GM18508 (cell line): ENCODE data around the gene RAP1A.
"Not testable (repeated sequence)": the region's sequence is repeated elsewhere in the genome, so short reads cannot be mapped to it uniquely, and the experiment has no call there.

ENCODE experiments used
- ATAC-seq: cut with Tn5 transposase; IDR thresholded peaks from one replicate; pipeline ENCODE4 v1.9.1; 2021; ENCODE audit warnings: moderate number of reproducible peaks; ENCODE audit not compliant: insufficient read depth, unreplicated experiment

Gene RAP1A

GRCh38 chr1:111733992-111734341 is 114.4 kb downstream of the RAP1A start:
- no peak for ATAC-seq

GRCh38 chr1:111734426-111734825 is 114.8 kb downstream of the RAP1A start:
- no peak for ATAC-seq

- no peak for ATAC-seq
These were observed 115.3 kb downstream of the RAP1A start for GRCh38 chr1:111734856-111735255.

GRCh38 chr1:111735321-111735720 is 115.7 kb downstream of the RAP1A start:
- ATAC-seq: no peak

- no peak for ATAC-seq
These were observed 116.4 kb downstream of the RAP1A start for GRCh38 chr1:111735858-111736544.

- ATAC-seq: no peak
These were observed 117.1 kb downstream of the RAP1A start for GRCh38 chr1:111736548-111737215.

- ATAC-seq: no peak
These were observed 117.9 kb downstream of the RAP1A start for GRCh38 chr1:111737216-111738132.

GRCh38 chr1:111738133-111738435 is 118.5 kb downstream of the RAP1A start:
- no peak for ATAC-seq

- ATAC-seq: peak; percentile 16
These were observed 119.0 kb downstream of the RAP1A start for GRCh38 chr1:111738436-111739193.

- ATAC-seq: peak; percentile 52
These were observed 119.8 kb downstream of the RAP1A start, which contains the start of gene INKA2 for GRCh38 chr1:111739194-111739924. Gene INKA2 (minus strand): TSS chr1:111739395. CDS start chr1:111739242, 153 bp downstream.

- no peak for ATAC-seq
These were observed 120.6 kb downstream of the RAP1A start for GRCh38 chr1:111739925-111740765.

- not testable (repeated sequence) for ATAC-seq
These were observed 122.7 kb downstream of the RAP1A start for GRCh38 chr1:111742292-111742691.

GRCh38 chr1:111742938-111743549 is 123.5 kb downstream of the RAP1A start:
- ATAC-seq: no peak

- ATAC-seq: no peak
These were observed 124.1 kb downstream of the RAP1A start for GRCh38 chr1:111743679-111744101.

GRCh38 chr1:111745675-111746613 is 126.4 kb downstream of the RAP1A start:
- no peak for ATAC-seq

GRCh38 chr1:111746614-111746999 is 127.0 kb downstream of the RAP1A start:
- ATAC-seq: no peak

GRCh38 chr1:111747282-111747734 is 127.7 kb downstream of the RAP1A start:
- ATAC-seq: no peak
